RWPE1 (cell line): ENCODE measurements around the gene CEP41.

Experiments
- CTCF ChIA-PET: fragments of 350-600 bp; sonication (Branson Sonifier 250); formaldehyde crosslinking; extraction: SDS; loops from one replicate; lab custom pipeline; 2021; lab: Yijun Ruan, JAX
- POLR2A ChIA-PET: fragments of 400-600 bp; formaldehyde crosslinking; extraction: SDS; loops from one replicate; lab custom pipeline; 2020; ENCODE audit warnings: antibody characterized with exemption; ENCODE audit not compliant: low non-redundant PET; lab: Yijun Ruan, JAX
- DNase-seq: peaks from one replicate; pipeline ENCODE4 v3.0.0; 2012; ENCODE audit warnings: low spot score
- H3K27ac ChIP-seq: fragments of 450-650 bp; 2 replicates; pipeline ENCODE4 v1.5.1; 2017
- TF ChIP-seq, protein P1 (sequence below): fragments of 450-650 bp; conservative IDR thresholded peaks from 2 replicates; pipeline ENCODE4 v1.5.1; 2017; ENCODE audit warnings: low read depth, mild to moderate bottlenecking

CEP41 gene

DNA sequence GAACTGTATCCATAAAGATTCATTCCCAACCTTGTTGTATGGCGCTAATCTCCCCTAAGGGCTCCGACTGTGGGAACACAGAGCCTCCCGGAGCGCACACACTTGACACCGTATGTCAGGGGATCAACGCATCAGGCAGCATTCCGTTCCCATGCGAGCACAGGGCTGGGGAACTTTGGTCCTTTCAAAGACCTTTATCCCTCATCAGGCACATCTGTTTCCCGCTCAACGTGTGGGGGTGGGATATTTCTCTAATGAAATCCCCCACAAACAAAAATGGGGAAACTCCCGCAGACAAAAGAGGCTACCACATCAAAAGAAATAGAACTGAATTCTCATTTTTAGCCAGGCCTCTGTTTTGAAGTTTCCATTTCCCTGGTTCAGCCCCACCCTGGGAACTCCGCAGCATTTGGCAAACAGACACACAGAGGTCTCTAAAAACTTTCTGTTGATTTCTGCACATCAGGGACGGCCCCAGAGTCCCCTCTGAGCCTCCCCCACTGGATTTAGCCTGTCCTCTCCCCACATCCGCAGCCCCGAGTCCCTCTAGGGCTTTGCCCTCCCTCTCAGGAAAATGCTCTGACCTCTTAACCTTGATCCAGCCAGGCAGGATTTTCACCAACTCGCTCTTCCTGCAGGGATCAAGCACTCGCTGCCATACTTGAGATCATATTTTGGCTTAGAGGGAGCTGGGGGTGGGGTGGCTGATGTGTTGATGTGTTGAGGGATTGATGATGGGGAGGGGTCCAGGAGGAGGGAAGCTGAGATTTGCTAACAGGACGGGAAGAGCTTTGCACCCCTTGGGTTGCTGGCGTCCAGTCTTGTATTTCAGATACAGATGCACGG, 89.6 kb downstream of the CEP41 start:
- H3K27ac ChIP-seq: no peak overlapping the region
- POLR2A ChIA-PET: no interaction called here
- no peak for DNase-seq
- CTCF ChIA-PET: no interaction called here
- TF ChIP-seq, protein P1, sequence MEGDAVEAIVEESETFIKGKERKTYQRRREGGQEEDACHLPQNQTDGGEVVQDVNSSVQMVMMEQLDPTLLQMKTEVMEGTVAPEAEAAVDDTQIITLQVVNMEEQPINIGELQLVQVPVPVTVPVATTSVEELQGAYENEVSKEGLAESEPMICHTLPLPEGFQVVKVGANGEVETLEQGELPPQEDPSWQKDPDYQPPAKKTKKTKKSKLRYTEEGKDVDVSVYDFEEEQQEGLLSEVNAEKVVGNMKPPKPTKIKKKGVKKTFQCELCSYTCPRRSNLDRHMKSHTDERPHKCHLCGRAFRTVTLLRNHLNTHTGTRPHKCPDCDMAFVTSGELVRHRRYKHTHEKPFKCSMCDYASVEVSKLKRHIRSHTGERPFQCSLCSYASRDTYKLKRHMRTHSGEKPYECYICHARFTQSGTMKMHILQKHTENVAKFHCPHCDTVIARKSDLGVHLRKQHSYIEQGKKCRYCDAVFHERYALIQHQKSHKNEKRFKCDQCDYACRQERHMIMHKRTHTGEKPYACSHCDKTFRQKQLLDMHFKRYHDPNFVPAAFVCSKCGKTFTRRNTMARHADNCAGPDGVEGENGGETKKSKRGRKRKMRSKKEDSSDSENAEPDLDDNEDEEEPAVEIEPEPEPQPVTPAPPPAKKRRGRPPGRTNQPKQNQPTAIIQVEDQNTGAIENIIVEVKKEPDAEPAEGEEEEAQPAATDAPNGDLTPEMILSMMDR: no peak

DNA sequence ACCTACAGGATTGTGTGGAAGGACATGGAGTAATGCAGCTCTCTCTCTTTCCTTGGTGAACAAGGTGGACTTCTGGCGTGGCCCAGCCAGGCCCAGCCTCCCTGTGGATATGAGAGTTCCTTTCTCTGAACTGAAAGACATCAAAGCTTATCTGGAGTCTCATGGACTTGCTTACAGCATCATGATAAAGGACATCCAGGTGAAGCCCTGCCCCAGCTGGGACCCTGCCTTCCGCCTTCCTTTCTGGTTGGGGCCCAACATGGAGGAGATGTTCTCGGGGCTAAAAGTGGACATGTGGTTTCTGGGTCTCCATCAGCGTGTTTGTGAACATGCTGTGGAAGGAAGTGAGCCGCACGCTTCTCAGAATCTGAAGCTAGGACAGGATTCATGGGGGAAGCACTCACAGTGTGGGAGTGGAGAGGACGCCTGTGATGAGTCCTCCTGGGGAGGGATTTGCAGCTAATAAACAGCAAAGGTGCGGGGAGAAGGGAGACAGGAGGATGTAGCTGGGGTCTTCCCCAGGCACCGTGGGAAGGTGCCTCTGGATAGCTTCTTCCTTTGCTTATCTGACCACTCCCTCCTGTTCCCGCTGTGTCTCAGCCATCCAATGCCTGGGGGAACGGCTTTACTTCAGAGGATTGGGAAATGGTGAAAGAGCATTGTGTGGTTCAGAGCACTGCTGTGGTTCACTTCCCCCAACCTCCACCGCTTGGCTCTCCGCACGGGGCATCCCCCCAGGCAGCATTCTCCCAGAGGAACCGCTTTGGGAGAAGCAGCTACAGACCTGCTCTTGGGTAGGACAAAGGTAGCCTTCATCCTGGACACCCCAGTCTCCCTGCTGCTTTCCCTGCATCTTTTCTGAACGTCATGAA, 90.7 kb downstream of the CEP41 start:
- ChIA-PET POLR2A (no interaction called here), CTCF (no interaction called here)
- DNase-seq: no peak
- TF ChIP-seq, protein P1: no peak
- H3K27ac ChIP-seq: no peak overlapping the region

DNA sequence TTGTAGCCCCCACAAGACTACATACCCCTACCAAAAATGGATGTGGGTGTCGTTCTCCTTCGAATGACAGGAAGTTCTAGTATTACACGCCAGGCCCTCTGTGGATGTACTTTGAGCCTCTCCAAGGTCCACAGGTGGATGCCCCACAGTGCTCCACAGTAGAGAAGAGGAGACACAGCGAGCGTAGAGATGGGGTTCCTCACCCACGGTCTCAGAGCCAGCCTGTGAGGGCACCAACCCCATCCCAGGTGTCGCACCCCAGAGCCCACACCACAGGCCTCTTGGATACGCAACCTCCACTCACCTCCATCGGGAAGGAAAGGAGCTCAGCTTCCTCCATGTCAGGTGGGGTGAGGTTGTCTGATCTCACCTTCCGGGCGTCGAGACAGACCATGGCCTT, 93.9 kb downstream of the CEP41 start:
- POLR2A ChIA-PET: no interaction called here
- CTCF ChIA-PET: no interaction called here

DNA sequence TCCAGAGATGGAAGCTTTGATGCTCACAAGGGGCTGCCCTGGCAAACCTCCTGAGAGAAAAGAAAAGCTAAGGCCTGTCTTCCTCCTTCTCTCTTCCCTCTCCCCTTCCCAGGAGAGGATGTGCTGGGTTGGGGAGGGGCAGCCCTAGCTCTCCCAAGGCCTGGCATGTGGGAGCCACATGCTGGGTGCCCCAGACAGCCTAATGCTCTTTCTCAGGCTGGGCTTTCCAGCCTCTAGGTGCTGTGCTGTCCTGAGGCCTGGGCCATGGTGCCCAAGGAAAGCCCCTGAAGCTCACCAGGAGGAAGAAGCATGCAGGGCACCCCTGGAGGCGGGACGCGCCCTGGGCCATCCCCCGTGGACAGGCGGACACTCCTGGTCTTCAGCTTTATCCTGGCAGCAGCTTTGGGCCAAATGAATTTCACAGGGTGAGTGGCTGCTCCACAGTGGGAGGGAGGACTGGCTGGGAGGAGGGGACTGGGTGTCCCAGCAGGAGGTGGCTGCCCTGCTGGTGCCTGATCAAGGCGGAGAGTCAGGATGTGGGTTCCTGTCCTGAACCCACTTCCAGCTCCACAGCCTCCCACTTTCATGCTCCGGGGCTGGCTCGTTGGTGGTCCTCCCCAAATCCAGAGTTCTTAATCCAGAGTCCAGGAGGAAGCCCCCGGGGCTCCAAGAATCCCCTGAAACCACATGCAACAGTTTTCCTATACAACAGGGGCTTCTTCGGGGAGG, 94.5 kb downstream of the CEP41 start:
- TF ChIP-seq, protein P1: no peak
- CTCF ChIA-PET: no interaction called here
- DNase-seq: no peak
- POLR2A ChIA-PET: no interaction called here
- no peak overlapping the region for H3K27ac ChIP-seq

More for the DNA sequence above, 93.9 kb downstream of the CEP41 start:
- DNase-seq: no peak
- TF ChIP-seq, protein P1: no peak
- H3K27ac ChIP-seq: no peak overlapping the region

DNA sequence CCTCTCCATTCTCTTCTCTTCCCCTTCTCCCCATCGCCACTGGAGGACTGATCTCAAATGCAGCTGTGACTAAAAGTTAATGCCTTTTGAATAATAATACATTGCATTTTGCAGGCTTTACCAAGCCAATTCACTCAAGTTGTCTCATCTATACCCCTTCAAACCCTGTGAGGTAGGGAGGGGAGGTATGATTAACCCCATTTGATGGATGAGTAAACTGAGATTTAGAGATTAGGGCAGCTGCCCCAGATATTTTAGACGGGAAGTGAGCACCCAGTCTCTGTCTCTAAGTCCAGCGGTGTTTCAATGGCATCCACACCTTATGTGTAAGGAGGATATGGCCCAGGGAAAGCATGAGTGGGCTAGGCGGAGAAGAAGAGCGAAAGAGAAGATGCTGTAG, 95.1 kb downstream of the CEP41 start:
- CTCF ChIA-PET: no interaction called here
- POLR2A ChIA-PET: interaction anchor here (0.6 kb wide), 1 partner anchor 396 kb away, joined by 3 read pairs; no protein-coding TSS in a partner anchor
- DNase-seq: no peak
- TF ChIP-seq, protein P1: no peak
- no peak overlapping the region for H3K27ac ChIP-seq

DNA sequence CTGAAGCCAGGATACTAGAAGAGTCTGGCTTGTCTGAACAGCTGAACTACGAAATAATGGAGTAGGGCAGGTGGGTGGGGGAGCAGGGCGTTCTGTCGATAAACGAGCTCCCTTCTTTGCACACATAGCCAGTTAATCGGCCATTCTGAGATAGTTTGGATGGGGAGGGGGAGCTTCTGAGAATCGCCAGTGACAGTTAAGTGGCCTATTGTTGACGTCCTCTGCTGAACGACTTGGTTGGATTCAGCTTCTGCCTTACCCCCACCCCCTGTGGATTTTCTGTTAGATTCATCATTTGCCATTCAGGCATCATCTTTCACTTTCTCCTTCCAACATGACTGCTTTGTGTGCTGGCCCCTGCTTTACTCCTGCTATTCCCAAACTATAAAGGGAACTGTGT, 95.7 kb downstream of the CEP41 start:
- no peak for DNase-seq
- TF ChIP-seq, protein P1: no peak
- ChIA-PET CTCF (no interaction called here), POLR2A (interaction anchor here (0.6 kb wide), 1 partner anchor 396 kb away, joined by 3 read pairs; no protein-coding TSS in a partner anchor)
- no peak overlapping the region for H3K27ac ChIP-seq
